Tibial nerve (tissue), 4 donors: Measurements from ENCODE around the gene TXNIP. TPM values are rescaled to one million over a fixed set of nuclear protein-coding genes. Genes with fewer than 3 reads are reported as not detected.
"Not testable (repeated sequence)": the region's sequence is repeated elsewhere in the genome, so short reads cannot be mapped to it uniquely, and the experiment has no call there.

ENCODE experiments used
- DNase-seq, 2 donors: peaks; one replicate each; pipeline ENCODE4 v3.0.0-alpha.2; 2019; ENCODE audit warnings: low spot score in 2 of 2
- H3K27ac ChIP-seq, 4 donors: fragments of 200-600 bp; sonication (generic) in 3 of 4; one replicate each; pipeline ENCODE4 v1.5.1; 2017 to 2019; ENCODE audit warnings: mild to moderate bottlenecking in 1 of 4
- H3K27me3 ChIP-seq, 2 donors: fragments of 200-600 bp; sonication (generic) in 1 of 2; one replicate each; pipeline versions ENCODE4 v1.5.1 to v1.6.0; 2017 to 2019
- H3K36me3 ChIP-seq, 3 donors: fragments of 200-600 bp; sonication (generic); one replicate each; pipeline ENCODE4 v1.5.1; 2018 to 2019
- H3K4me1 ChIP-seq, 4 donors: fragments of 200-600 bp; sonication (generic) in 3 of 4; one replicate each; pipeline ENCODE4 v1.5.1; 2017 to 2019
- H3K4me3 ChIP-seq, 4 donors: fragments of 200-600 bp; sonication (generic) in 3 of 4; one replicate each; pipeline ENCODE4 v1.5.1; 2017 to 2019; ENCODE audit warnings: mild to moderate bottlenecking in 1 of 4, moderate library complexity in 1 of 4
- H3K9me3 ChIP-seq, 4 donors: fragments of 200-600 bp; sonication (generic) in 3 of 4; one replicate each; pipeline ENCODE4 v1.5.1; 2017 to 2019
- CTCF ChIP-seq, 5 experiments: fragments of 200-600 bp in 3 of 5; fragments of 450-650 bp in 2 of 5; sonication (generic) in 3 of 5; IDR thresholded peaks; one replicate each; pipeline ENCODE4 v1.5.1; 2016 to 2019; ENCODE audit warnings: antibody characterized with exemption in 5 of 5, mild to moderate bottlenecking in 3 of 5, moderate library complexity in 2 of 5
- EP300 ChIP-seq, 2 donors: sonication (generic); formaldehyde crosslinking; IDR thresholded peaks; one replicate each; pipeline ENCODE4 v1.6.1; 2017; ENCODE audit warnings: antibody characterized with exemption in 2 of 2, mild to moderate bottlenecking in 1 of 2
- POLR2A ChIP-seq, 2 donors: fragments of 450-650 bp; IDR thresholded peaks; one replicate each; pipeline ENCODE4 v1.6.1; 2017; ENCODE audit warnings: antibody characterized with exemption in 2 of 2, mild to moderate bottlenecking in 2 of 2, moderate library complexity in 2 of 2
- WGBS, 2 donors: methylation state at CpG; one replicate each; pipeline ENCODE4 v1.1.5; 2018; 5-methylcytosine and 5-hydroxymethylcytosine counted together
- total RNA-seq, 4 donors: library from RNA; depleted of rRNA; stranded (reverse); fragments of >200 nt; gene quantifications; one replicate each; pipeline ENCODE4 v1.1.0, GENCODE V29; 2016

Gene TXNIP
- total RNA-seq, 4 donors from 2014 or later, result 1,863 to 2,525 (median 2,185) TPM

GRCh38 chr1:146032631-146033219 is 36.3 kb upstream of the TXNIP start:
- Histone ChIP-seq H3K4me3 (no peak overlapping the region), H3K4me1 (peaks cover 0 to 29% (median 6%) of the 10 kb centered on the region in 4 donors), H3K36me3 (no peaks in the 10 kb centered on the region), H3K27me3 (no peaks in the 10 kb centered on the region), H3K27ac (peak overlapping the region in 3 of 4 donors; percentile 8 to 78 (median 70)), H3K9me3 (no peaks in the 10 kb centered on the region)
- DNase-seq, result no peak
- TF ChIP-seq POLR2A (IDR thresholded peaks at IDR 0.05) (no peak), CTCF (IDR thresholded peaks at IDR 0.05) (peak in 4 of 5 experiments; percentile 31 to 62 (median 44))
- WGBS, 2 donors, result 53% methylated on average over 6 of the region's 6 CpGs

GRCh38 chr1:146031476-146031875 is 35.1 kb upstream of the TXNIP start:
- Histone ChIP-seq H3K27ac (peak overlapping the region; percentile 4 to 78 (median 50)), H3K4me3 (no peak overlapping the region)
- TF ChIP-seq CTCF (IDR thresholded peaks at IDR 0.05), result no peak
- no peak for TF ChIP-seq POLR2A (IDR thresholded peaks at IDR 0.05)
- TF ChIP-seq EP300 (IDR thresholded peaks at IDR 0.05), result peak; percentile 8 to 67

GRCh38 chr1:146029117-146029516 is 32.7 kb upstream of the TXNIP start:
- TF ChIP-seq POLR2A (IDR thresholded peaks at IDR 0.05), result no peak
- TF ChIP-seq EP300 (IDR thresholded peaks at IDR 0.05), result no peak
- TF ChIP-seq CTCF (IDR thresholded peaks at IDR 0.05), result no peak
- Histone ChIP-seq H3K27me3 (no peaks in the 10 kb centered on the region), H3K36me3 (no peaks in the 10 kb centered on the region), H3K4me3 (no peak overlapping the region), H3K9me3 (no peaks in the 10 kb centered on the region), H3K27ac (no peak overlapping the region), H3K4me1 (peaks cover 0 to 15% (median 3%) of the 10 kb centered on the region in 4 donors)
- DNase-seq, result no peak

More at GRCh38 chr1:146031476-146031875, 35.1 kb upstream of the TXNIP start:
- no peak for DNase-seq
- H3K27me3 ChIP-seq, result no peaks in the 10 kb centered on the region
- no peaks in the 10 kb centered on the region for H3K9me3 ChIP-seq
- H3K4me1 ChIP-seq, result peaks cover 0 to 27% (median 6%) of the 10 kb centered on the region in 4 donors
- H3K36me3 ChIP-seq, result no peaks in the 10 kb centered on the region

GRCh38 chr1:146026650-146027049 is 30.3 kb upstream of the TXNIP start:
- DNase-seq, H3K27ac ChIP-seq, H3K9me3 ChIP-seq, H3K4me1 ChIP-seq, H3K4me3 ChIP-seq, H3K36me3 ChIP-seq: not testable (repeated sequence)
- 79 to 85% methylated on average over 1 of the region's 1 CpG for WGBS, 2 donors
- peaks cover 0 to 15% of the 10 kb centered on the region in 2 donors for H3K27me3 ChIP-seq

- DNase-seq, H3K4me3 ChIP-seq, H3K4me1 ChIP-seq, H3K27ac ChIP-seq, H3K36me3 ChIP-seq, H3K9me3 ChIP-seq: not testable (repeated sequence)
- 84 to 88% methylated on average over 2 of the region's 2 CpGs for WGBS, 2 donors
- peaks cover 0 to 20% of the 10 kb centered on the region in 2 donors for H3K27me3 ChIP-seq
Observed at GRCh38 chr1:146025787-146026495, 29.6 kb upstream of the TXNIP start.

- H3K27ac ChIP-seq, result no peak overlapping the region
- no peak for DNase-seq
- H3K27me3 ChIP-seq, result peaks cover 0 to 38% of the 10 kb centered on the region in 2 donors
- WGBS, 2 donors, result 74 to 90% methylated on average over 7 of the region's 7 CpGs
- TF ChIP-seq CTCF (IDR thresholded peaks at IDR 0.05), result no peak
- TF ChIP-seq EP300 (IDR thresholded peaks at IDR 0.05), result no peak
- TF ChIP-seq POLR2A (IDR thresholded peaks at IDR 0.05), result no peak
- no peaks in the 10 kb centered on the region for H3K9me3 ChIP-seq
- H3K36me3 ChIP-seq, result no peaks in the 10 kb centered on the region
- H3K4me3 ChIP-seq, result no peak overlapping the region
- H3K4me1 ChIP-seq, result peaks cover 0 to 12% (median 3%) of the 10 kb centered on the region in 4 donors
Observed at GRCh38 chr1:146022403-146023127, 26.2 kb upstream of the TXNIP start.
